Eye (tissue), 1 donor: Measurements from ENCODE around the gene ADCY2.
A peak's percentile ranks its signal among the peaks of the same experiment; 100 is the strongest.

Experiments used
- DNase-seq: peaks from one replicate; pipeline ENCODE4 v3.0.0-alpha.2; 2015

ADCY2 gene

GRCh38 chr5:7753181-7753580 is 357.2 kb downstream of the ADCY2 start:
- no peak for DNase-seq

GRCh38 chr5:7753596-7753995 is 357.7 kb downstream of the ADCY2 start:
- no peak for DNase-seq

GRCh38 chr5:7754490-7754889 is 358.6 kb downstream of the ADCY2 start:
- DNase-seq = no peak

GRCh38 chr5:7754997-7755596 is 359.2 kb downstream of the ADCY2 start:
- peak; percentile 72 for DNase-seq

GRCh38 chr5:7755958-7756357 is 360.0 kb downstream of the ADCY2 start:
- DNase-seq = no peak

GRCh38 chr5:7756453-7756852 is 360.5 kb downstream of the ADCY2 start:
- no peak for DNase-seq

- peak; percentile 62 for DNase-seq
These were observed 363.4 kb downstream of the ADCY2 start for GRCh38 chr5:7759257-7759871.

- no peak for DNase-seq
These were observed 364.1 kb downstream of the ADCY2 start for GRCh38 chr5:7759951-7760580.

GRCh38 chr5:7762267-7762666 is 366.3 kb downstream of the ADCY2 start:
- no peak for DNase-seq

- DNase-seq = peak; percentile 24
These were observed 367.7 kb downstream of the ADCY2 start for GRCh38 chr5:7763621-7764072.

GRCh38 chr5:7764452-7764851 is 368.5 kb downstream of the ADCY2 start:
- no peak for DNase-seq

GRCh38 chr5:7770436-7770835 is 374.5 kb downstream of the ADCY2 start:
- no peak for DNase-seq

GRCh38 chr5:7772141-7772540 is 376.2 kb downstream of the ADCY2 start:
- no peak for DNase-seq

- no peak for DNase-seq
These were observed 377.2 kb downstream of the ADCY2 start for GRCh38 chr5:7773178-7773577.

GRCh38 chr5:7776442-7776841 is 380.5 kb downstream of the ADCY2 start:
- no peak for DNase-seq

- DNase-seq = no peak
These were observed 383.4 kb downstream of the ADCY2 start for GRCh38 chr5:7779019-7780005.

GRCh38 chr5:7781899-7782298 is 386.0 kb downstream of the ADCY2 start:
- no peak for DNase-seq

GRCh38 chr5:7784683-7785380 is 388.9 kb downstream of the ADCY2 start:
- DNase-seq = no peak

- DNase-seq = no peak
These were observed 391.8 kb downstream of the ADCY2 start for GRCh38 chr5:7787770-7788169.

- DNase-seq = no peak
These were observed 393.6 kb downstream of the ADCY2 start for GRCh38 chr5:7789567-7789966.

GRCh38 chr5:7793895-7794294 is 398.0 kb downstream of the ADCY2 start:
- DNase-seq = no peak

- no peak for DNase-seq
These were observed 398.4 kb downstream of the ADCY2 start for GRCh38 chr5:7794311-7794710.

GRCh38 chr5:7794823-7795222 is 398.9 kb downstream of the ADCY2 start:
- no peak for DNase-seq
